Gastrocnemius medialis (tissue), 4 donors: Measurements from ENCODE around the gene DTHD1. TPM values are rescaled to one million over a fixed set of nuclear protein-coding genes. Genes with fewer than 3 reads are reported as not detected.

Experiments
- ATAC-seq, 2 donors: fragments of 150-250 bp; one replicate each; pipeline ENCODE4 v1.9.1; 2016
- DNase-seq, 2 donors: peaks; one replicate each; pipeline ENCODE4 v3.0.0-alpha.2; 2019
- H3K27ac ChIP-seq, 4 donors: fragments of 200-600 bp; sonication (generic); 1 replicate in 1 of 4; 2 replicates in 3 of 4; pipeline ENCODE4 v1.5.1; 2016 to 2018; ENCODE audit warnings: mild to moderate bottlenecking in 2 of 4, moderate library complexity in 1 of 4
- H3K27me3 ChIP-seq, 3 donors: fragments of 200-600 bp; sonication (generic) in 2 of 3; 1 replicate in 1 of 3; 2 replicates in 2 of 3; pipeline versions ENCODE4 v1.5.1 to v1.6.0; 2016 to 2019; ENCODE audit warnings: mild to moderate bottlenecking in 1 of 3, moderate library complexity in 1 of 3
- H3K36me3 ChIP-seq, 2 donors: fragments of 200-600 bp; sonication (generic) in 1 of 2; one replicate each; pipeline ENCODE4 v1.5.1; 2017 to 2018
- H3K4me1 ChIP-seq, 2 donors: fragments of 200-600 bp; sonication (generic) in 1 of 2; one replicate each; pipeline ENCODE4 v1.5.1; 2016 to 2017; ENCODE audit warnings: mild to moderate bottlenecking in 2 of 2
- H3K4me3 ChIP-seq, 4 donors: fragments of 200-600 bp; sonication (generic) in 3 of 4; 1 replicate in 1 of 4; 2 replicates in 3 of 4; pipeline ENCODE4 v1.5.1; 2016 to 2019; ENCODE audit warnings: mild to moderate bottlenecking in 2 of 4
- H3K9me3 ChIP-seq, 3 donors: fragments of 200-600 bp; sonication (generic) in 2 of 3; 1 replicate in 1 of 3; 2 replicates in 2 of 3; pipeline ENCODE4 v1.5.1; 2016 to 2019
- CTCF ChIP-seq, 5 experiments: fragments of 450-650 bp in 3 of 5; fragments of 200-600 bp in 2 of 5; sonication (generic) in 2 of 5; IDR thresholded peaks in 4 of 5; conservative IDR thresholded peaks in 1 of 5; 1 replicate in 4 of 5; 2 replicates in 1 of 5; pipeline ENCODE4 v1.5.1; 2016 to 2019; ENCODE audit warnings: antibody characterized with exemption in 5 of 5, mild to moderate bottlenecking in 3 of 5, moderate library complexity in 3 of 5
- POLR2A ChIP-seq, 2 donors: fragments of 450-650 bp; IDR thresholded peaks; one replicate each; pipeline ENCODE4 v1.6.1; 2017; ENCODE audit warnings: antibody characterized with exemption in 2 of 2, mild to moderate bottlenecking in 2 of 2, moderate library complexity in 2 of 2
- in situ Hi-C, 4 donors: fragments of 200-750 bp; cut with MboI; loops; one replicate each; pipeline versions ENCODE4 v1.15.0 to v1.8.0; 2017; ENCODE audit warnings: low sequenced_read_pairs in 4 of 4
- intact Hi-C: fragments of 100-400 bp; cut with DNase I; formaldehyde crosslinking; loops from one replicate; pipeline ENCODE4 v1.15.1; 2023; ENCODE audit warnings: low total_unique reads
- total RNA-seq, 4 donors: library from RNA; depleted of rRNA; stranded (reverse); fragments of >200 nt; gene quantifications; one replicate each; pipeline versions ENCODE4 v1.1.0 to v1.2.3, GENCODE V29; 2016

The DTHD1 gene
- total RNA-seq, 4 donors from 2014 or later: 0.10 TPM; not detected in 3

GRCh38 chr4:36322921-36323354 lies 41.5 kb downstream of the DTHD1 start:
- Histone ChIP-seq H3K4me1 (no peaks in the 10 kb centered on the region), H3K36me3 (no peaks in the 10 kb centered on the region), H3K27ac (no peak overlapping the region), H3K27me3 (no peaks in the 10 kb centered on the region), H3K9me3 (no peaks in the 10 kb centered on the region), H3K4me3 (no peak overlapping the region)
- no peak for ATAC-seq
- in situ Hi-C loops: no loop called here
- no peak for DNase-seq
- intact Hi-C loops: no loop called here
- no peak for TF ChIP-seq CTCF (IDR thresholded peaks at IDR 0.05 in 4 of 5, conservative IDR thresholded peaks at IDR 0.05 in 1 of 5)
- no peak for TF ChIP-seq POLR2A (IDR thresholded peaks at IDR 0.05)

DNA sequence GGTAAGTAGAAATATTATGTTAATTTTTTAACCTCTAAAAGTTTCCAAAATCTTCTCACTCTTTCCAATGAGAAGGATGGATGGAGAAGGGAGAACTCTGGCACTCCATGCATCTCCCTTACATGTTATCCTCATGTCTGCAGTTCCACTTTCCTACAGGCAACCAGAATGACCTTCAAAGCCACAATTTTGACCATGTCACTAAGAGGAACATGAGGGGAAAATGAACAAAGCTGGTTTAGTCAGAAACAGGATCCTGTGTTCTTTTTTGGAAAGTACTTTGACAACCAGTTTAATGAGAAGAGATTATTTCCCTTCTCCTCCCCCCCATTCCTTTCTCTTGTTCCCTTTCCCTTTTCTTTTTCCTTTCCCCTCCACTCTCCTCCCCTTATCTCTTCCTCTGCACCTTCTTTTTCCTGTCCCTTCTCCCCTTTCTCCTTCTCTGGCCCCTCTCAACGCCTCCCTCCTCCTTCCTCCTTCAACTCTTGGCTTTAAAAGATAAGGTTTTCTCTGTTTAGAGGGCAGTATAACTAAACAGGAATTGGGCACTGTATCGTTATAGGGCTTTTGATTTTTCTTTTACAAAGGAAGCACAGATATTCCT lies 42.5 kb downstream of the DTHD1 start:
- H3K4me3 ChIP-seq: no peak overlapping the region
- H3K36me3 ChIP-seq: no peaks in the 10 kb centered on the region
- no peaks in the 10 kb centered on the region for H3K4me1 ChIP-seq
- intact Hi-C loops (no loop called here), in situ Hi-C loops (no loop called here)
- H3K9me3 ChIP-seq: no peaks in the 10 kb centered on the region
- no peak overlapping the region for H3K27ac ChIP-seq
- TF ChIP-seq POLR2A (IDR thresholded peaks at IDR 0.05) (no peak), CTCF (IDR thresholded peaks at IDR 0.05 in 4 of 5, conservative IDR thresholded peaks at IDR 0.05 in 1 of 5) (no peak)
- no peaks in the 10 kb centered on the region for H3K27me3 ChIP-seq
- DNase-seq: no peak
- no peak for ATAC-seq

- Histone ChIP-seq H3K27me3 (no peaks in the 10 kb centered on the region), H3K4me1 (no peaks in the 10 kb centered on the region), H3K4me3 (no peak overlapping the region), H3K36me3 (no peaks in the 10 kb centered on the region), H3K27ac (no peak overlapping the region), H3K9me3 (no peaks in the 10 kb centered on the region)
- in situ Hi-C loops: no loop called here
- TF ChIP-seq CTCF (IDR thresholded peaks at IDR 0.05 in 4 of 5, conservative IDR thresholded peaks at IDR 0.05 in 1 of 5): no peak
- no peak for DNase-seq
- intact Hi-C loops: no loop called here
- no peak for ATAC-seq
Measured at GRCh38 chr4:36324808-36325207, 43.4 kb downstream of the DTHD1 start.

GRCh38 chr4:36325499-36325898 lies 44.1 kb downstream of the DTHD1 start:
- TF ChIP-seq CTCF (IDR thresholded peaks at IDR 0.05 in 4 of 5, conservative IDR thresholded peaks at IDR 0.05 in 1 of 5) (no peak), POLR2A (IDR thresholded peaks at IDR 0.05) (no peak)
- DNase-seq (no peak), ATAC-seq (no peak)
- H3K27ac ChIP-seq: no peak overlapping the region
- in situ Hi-C loops (no loop called here), intact Hi-C loops (no loop called here)
- no peaks in the 10 kb centered on the region for H3K4me1 ChIP-seq
- H3K27me3 ChIP-seq: no peaks in the 10 kb centered on the region
- H3K36me3 ChIP-seq: no peaks in the 10 kb centered on the region
- no peak overlapping the region for H3K4me3 ChIP-seq
- H3K9me3 ChIP-seq: no peaks in the 10 kb centered on the region

DNA sequence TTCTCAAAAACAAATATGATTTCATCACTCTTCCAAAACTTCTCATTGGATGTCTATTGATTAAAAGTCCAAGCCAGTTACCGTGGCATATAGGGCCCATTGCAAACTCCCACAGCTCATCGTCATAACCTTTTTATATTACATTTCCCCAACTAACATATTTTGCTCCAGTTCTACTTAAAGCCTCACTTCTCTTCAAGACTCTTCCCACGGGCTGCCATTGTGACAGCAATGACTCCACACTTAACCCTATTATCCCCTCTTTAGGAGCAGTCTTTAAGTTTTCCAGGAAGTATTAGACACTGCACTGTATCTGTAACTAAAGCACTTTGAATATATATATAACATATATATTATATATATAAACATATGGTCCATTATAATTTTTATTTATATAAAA lies 44.5 kb downstream of the DTHD1 start:
- no peaks in the 10 kb centered on the region for H3K9me3 ChIP-seq
- in situ Hi-C loops: no loop called here
- TF ChIP-seq POLR2A (IDR thresholded peaks at IDR 0.05): no peak
- no peak for TF ChIP-seq CTCF (IDR thresholded peaks at IDR 0.05 in 4 of 5, conservative IDR thresholded peaks at IDR 0.05 in 1 of 5)
- H3K27ac ChIP-seq: no peak overlapping the region
- no peaks in the 10 kb centered on the region for H3K36me3 ChIP-seq
- DNase-seq (no peak), ATAC-seq (no peak)
- no peaks in the 10 kb centered on the region for H3K27me3 ChIP-seq
- intact Hi-C loops: no loop called here
- no peak overlapping the region for H3K4me3 ChIP-seq
- no peaks in the 10 kb centered on the region for H3K4me1 ChIP-seq
